NCI-H69 (cell line): ENCODE measurements around the gene NEK9.
"Not testable (repeated sequence)": the region's sequence is repeated elsewhere in the genome, so short reads cannot be mapped to it uniquely, and the experiment has no call there.

Experiments
- DNase-seq: peaks from one replicate; lab custom pipeline; 2025; lab: John Stamatoyannopoulos, UW

Gene NEK9

GRCh38 chr14:75144944-75145343, 18.1 kb upstream of the NEK9 start:
- DNase-seq: no peak

DNA sequence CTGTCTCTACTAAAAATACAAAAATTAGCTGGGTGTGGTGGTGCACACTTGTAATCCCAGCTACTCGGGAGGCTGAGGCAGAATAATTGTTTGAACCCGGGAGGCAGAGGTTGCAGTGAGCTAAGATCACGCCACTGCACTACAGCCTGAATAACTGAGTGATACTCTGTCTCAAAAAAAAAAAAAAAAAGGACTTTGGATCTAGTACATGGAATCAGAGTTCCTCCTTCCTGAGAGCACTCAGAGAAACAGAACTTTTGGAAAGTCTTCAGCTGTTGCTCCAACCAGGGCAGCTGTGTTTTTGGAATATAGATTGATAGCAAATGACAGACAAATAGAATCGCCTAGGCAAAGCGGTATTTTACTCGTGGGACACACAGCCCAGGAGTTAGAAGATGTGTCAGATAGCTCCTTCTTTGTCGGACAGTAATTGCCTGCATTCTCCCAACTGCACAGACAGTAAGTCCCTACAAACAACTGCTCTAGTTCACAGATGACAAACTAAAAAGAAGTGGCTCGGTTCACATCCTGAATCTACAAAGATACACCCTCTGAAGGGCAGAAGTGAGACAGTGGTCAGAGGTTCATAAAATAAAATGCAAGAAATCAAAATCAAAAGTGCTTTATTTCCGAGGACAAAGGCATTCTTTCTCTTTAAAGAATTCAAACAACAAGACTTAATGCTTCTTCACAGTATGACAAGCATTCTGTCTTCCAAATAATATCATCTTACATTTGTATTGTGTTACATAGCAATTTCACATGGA, 17.1 kb upstream of the NEK9 start:
- DNase-seq: no peak

GRCh38 chr14:75142494-75142893, 15.6 kb upstream of the NEK9 start:
- no peak for DNase-seq

GRCh38 chr14:75141967-75142366, 15.1 kb upstream of the NEK9 start:
- DNase-seq: peak; percentile 62

- DNase-seq: no peak
Observed at GRCh38 chr14:75141062-75141461, 14.2 kb upstream of the NEK9 start.

DNA sequence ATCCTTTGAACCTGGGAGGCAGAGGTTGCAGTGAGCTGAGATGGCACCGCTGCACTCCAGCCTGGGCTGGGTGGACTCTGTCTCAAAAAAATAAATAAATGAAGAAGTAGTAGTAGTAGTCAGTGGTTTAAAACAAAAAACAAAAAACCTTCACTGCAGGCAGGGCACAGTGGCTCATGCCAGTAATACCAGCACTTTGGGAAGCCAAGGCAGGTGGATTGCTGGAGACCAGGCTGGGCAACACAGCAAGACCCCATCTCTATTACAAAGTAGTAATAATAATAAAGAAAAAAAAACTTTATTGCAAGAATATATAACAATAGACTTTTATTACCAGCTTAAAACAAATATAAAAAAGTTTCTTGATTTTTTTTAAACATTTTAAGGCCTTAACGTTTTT, 13.8 kb upstream of the NEK9 start:
- DNase-seq: no peak

DNA sequence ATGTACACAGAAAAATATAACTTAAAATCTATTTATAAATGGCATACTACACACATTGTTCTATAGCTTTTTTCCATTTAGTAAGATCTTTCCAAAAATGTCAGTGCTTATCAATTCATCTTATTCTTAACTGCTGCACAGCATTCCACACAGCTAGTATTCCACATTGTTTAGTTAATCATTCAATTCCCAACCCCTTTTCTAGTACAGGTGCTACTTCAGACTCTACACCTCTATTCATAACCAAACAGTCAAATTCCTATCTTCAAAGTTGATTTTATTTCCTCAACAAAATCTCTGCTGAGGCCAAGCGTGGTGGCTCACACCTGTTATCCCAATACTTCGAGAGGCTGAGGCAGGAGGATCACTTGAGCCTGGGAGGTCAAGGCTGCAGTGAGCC, 12.3 kb upstream of the NEK9 start:
- DNase-seq: no peak

GRCh38 chr14:75138492-75138891, 11.6 kb upstream of the NEK9 start:
- no peak for DNase-seq

DNA sequence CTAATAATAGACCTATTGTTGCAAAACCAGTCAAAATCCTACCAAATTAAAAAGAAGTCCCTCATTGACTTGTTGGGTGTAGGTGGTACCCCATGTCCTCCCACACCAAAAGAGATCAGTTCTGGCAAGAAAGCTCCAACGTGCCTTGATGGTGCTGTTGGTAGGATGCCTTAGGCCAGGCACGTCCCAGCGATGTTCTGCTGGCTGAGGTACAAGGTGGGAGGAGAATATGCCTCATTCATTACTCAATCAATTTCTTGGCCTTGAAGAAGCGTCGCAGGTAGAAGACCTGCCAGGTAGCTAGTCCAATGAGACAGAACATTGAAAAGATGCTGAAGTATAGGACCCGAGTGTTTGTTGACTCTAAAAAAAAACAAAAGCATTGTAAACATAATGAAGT, 7.8 kb upstream of the NEK9 start:
- no peak for DNase-seq

- DNase-seq: no peak
Observed at GRCh38 chr14:75133597-75133996, 6.7 kb upstream of the NEK9 start.

DNA sequence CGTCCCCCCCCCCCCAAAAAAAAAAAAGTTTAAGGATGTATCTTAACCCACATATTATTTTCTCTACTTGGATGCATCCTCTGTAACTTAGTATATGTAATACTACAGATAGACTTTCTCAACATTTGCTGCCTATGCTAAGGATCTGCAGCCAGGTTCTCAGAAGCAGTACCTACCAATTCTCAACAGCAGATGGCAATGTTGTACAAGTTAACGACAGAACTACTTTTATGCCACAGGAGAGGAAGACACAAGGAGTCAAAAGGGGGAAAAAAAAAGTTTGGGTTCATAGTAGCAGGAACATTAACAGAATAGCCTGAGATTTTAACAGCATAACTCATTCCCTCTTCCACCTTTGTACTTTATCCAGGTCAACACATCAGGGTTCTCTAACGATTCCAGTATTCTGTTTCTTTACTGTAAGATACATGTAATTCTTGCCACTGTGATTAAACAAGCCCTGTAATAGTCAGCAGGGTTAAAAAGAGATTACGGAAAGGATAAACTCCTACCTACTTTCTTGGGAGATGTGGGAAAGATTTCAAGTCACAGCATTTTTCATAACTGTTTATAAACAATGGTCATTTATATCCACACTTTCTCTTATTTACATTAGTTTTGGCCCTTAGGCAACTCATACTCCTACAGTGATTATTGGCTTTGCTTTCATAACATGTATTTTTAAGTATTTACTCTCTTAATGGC, 5.7 kb upstream of the NEK9 start:
- peak; percentile 83 for DNase-seq

- DNase-seq: no peak
Observed at GRCh38 chr14:75128596-75128990, 1.7 kb upstream of the NEK9 start.

DNA sequence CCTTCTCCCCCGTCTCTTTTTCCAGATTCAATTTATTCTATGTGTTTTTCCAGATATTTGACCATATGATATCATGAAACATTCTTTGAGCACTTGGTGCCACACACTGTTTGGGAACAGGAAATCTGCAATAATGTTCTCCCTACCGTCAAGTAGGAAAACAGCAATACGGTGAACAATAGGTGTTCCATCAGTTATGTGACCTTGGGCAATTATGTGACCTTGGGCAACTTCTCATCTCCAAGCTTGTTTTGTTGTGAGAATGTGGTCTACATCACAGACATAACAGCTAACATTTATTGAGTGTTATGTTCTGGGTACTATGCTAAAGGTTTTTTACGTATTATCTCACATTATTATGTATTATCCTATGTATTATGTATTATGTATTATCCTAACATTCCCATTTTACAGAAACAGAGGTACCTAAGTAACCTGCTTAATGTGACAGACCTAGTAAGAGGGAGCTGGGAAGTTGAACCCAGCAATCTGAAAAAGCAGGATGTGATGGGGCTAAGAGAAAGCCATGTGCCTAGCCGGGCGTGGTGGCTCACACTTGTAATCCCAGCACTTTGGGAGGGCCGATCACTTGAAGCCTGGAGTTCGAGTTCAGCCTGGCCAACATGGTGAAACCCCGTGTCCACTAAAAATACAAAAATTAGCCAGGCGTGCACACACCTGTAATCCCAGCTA, 1.2 kb upstream of the NEK9 start:
- DNase-seq: peak; percentile 20

GRCh38 chr14:75127474-75127820, 599 bp upstream of the NEK9 start:
- not testable (repeated sequence) for DNase-seq

GRCh38 chr14:75126121-75126544, 715 bp downstream of the NEK9 start:
- DNase-seq: no peak

GRCh38 chr14:75125617-75126016, 1.2 kb downstream of the NEK9 start:
- no peak for DNase-seq

GRCh38 chr14:75123991-75124390, 2.9 kb downstream of the NEK9 start:
- DNase-seq: no peak

- no peak for DNase-seq
Observed at GRCh38 chr14:75121552-75121951, 5.3 kb downstream of the NEK9 start.

GRCh38 chr14:75120541-75121291, 6.1 kb downstream of the NEK9 start:
- no peak for DNase-seq

DNA sequence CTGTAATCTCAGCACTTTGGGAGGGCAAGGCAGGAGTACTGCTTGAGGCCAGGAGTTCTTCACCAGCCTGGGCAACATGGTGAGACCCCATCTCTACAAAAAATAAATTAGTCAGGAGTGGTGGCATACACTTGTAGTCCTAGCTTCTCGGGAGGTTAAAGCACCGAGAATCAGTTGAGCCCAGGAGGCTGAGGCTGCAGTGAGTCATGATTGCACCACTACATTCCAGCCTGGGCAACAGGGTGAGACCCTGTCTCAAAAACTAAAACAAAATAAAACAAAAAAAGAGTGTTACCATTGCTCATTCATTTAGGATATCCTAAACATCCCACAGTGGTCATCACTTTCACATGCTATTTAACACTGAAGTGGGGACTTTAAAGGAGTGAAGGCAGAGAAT, 7.8 kb downstream of the NEK9 start:
- DNase-seq: no peak

- DNase-seq: no peak
Observed at GRCh38 chr14:75113932-75114539, 12.8 kb downstream of the NEK9 start.

GRCh38 chr14:75109877-75110276, 17.0 kb downstream of the NEK9 start:
- DNase-seq: peak; percentile 94
